GM20431 (cell line): ENCODE measurements around the gene BAIAP2L1.

Source experiments
- in situ Hi-C: fragments of 300-500 bp; cut with MseI, MboI; formaldehyde crosslinking; loops from one replicate; pipeline ENCODE4 v1.15.0; 2020; ENCODE audit warnings: low sequenced_read_pairs; ENCODE audit not compliant: unreplicated experiment

BAIAP2L1 gene

GRCh38 chr7:98300595-98301372, 100.1 kb downstream of the BAIAP2L1 start:
- in situ Hi-C loops, result no loop called here

- in situ Hi-C loops, result no loop called here
Observed at GRCh38 chr7:98297626-98298286, 103.1 kb downstream of the BAIAP2L1 start.

GRCh38 chr7:98296833-98297232, 104.1 kb downstream of the BAIAP2L1 start:
- in situ Hi-C loops, result no loop called here

GRCh38 chr7:98295467-98296192, 105.3 kb downstream of the BAIAP2L1 start:
- in situ Hi-C loops, result no loop called here

- in situ Hi-C loops, result no loop called here
Observed at GRCh38 chr7:98294798-98295382, 106.0 kb downstream of the BAIAP2L1 start.

GRCh38 chr7:98294326-98294725, 106.6 kb downstream of the BAIAP2L1 start:
- in situ Hi-C loops, result no loop called here

GRCh38 chr7:98293746-98294145, 107.1 kb downstream of the BAIAP2L1 start:
- in situ Hi-C loops, result no loop called here

- in situ Hi-C loops, result no loop called here
Observed at GRCh38 chr7:98293265-98293664, 107.6 kb downstream of the BAIAP2L1 start.

GRCh38 chr7:98291717-98292116, 109.2 kb downstream of the BAIAP2L1 start:
- in situ Hi-C loops, result no loop called here

GRCh38 chr7:98289333-98289875, 111.5 kb downstream of the BAIAP2L1 start:
- in situ Hi-C loops, result no loop called here

GRCh38 chr7:98288064-98288823, 112.6 kb downstream of the BAIAP2L1 start:
- in situ Hi-C loops, result no loop called here

GRCh38 chr7:98287486-98287959, 113.4 kb downstream of the BAIAP2L1 start:
- in situ Hi-C loops, result no loop called here

- in situ Hi-C loops, result no loop called here
Observed at GRCh38 chr7:98286701-98287485, 114.0 kb downstream of the BAIAP2L1 start.

GRCh38 chr7:98286093-98286539, 114.8 kb downstream of the BAIAP2L1 start:
- in situ Hi-C loops, result no loop called here

GRCh38 chr7:98285157-98286092, 115.5 kb downstream of the BAIAP2L1 start:
- in situ Hi-C loops, result no loop called here

- in situ Hi-C loops, result no loop called here
Observed at GRCh38 chr7:98284335-98285036, 116.4 kb downstream of the BAIAP2L1 start.

- in situ Hi-C loops, result no loop called here
Observed at GRCh38 chr7:98283887-98284222, 117.0 kb downstream of the BAIAP2L1 start.
